Body of pancreas (tissue), 4 donors: Measurements from ENCODE around the gene PRR29.

ENCODE experiments used
- POLR2A ChIP-seq, 3 donors: fragments of 450-650 bp; IDR thresholded peaks; one replicate each; pipeline ENCODE4 v1.6.1; 2016; ENCODE audit warnings: antibody characterized with exemption in 3 of 3, mild to moderate bottlenecking in 2 of 3
- TF ChIP-seq, protein P1 (sequence below), 7 experiments: fragments of 450-650 bp in 4 of 7; fragments of 200-600 bp in 3 of 7; sonication (generic) in 3 of 7; IDR thresholded peaks; one replicate each; pipeline ENCODE4 v1.5.1; 2016 to 2019; ENCODE audit warnings: antibody characterized with exemption in 7 of 7

DNA sequence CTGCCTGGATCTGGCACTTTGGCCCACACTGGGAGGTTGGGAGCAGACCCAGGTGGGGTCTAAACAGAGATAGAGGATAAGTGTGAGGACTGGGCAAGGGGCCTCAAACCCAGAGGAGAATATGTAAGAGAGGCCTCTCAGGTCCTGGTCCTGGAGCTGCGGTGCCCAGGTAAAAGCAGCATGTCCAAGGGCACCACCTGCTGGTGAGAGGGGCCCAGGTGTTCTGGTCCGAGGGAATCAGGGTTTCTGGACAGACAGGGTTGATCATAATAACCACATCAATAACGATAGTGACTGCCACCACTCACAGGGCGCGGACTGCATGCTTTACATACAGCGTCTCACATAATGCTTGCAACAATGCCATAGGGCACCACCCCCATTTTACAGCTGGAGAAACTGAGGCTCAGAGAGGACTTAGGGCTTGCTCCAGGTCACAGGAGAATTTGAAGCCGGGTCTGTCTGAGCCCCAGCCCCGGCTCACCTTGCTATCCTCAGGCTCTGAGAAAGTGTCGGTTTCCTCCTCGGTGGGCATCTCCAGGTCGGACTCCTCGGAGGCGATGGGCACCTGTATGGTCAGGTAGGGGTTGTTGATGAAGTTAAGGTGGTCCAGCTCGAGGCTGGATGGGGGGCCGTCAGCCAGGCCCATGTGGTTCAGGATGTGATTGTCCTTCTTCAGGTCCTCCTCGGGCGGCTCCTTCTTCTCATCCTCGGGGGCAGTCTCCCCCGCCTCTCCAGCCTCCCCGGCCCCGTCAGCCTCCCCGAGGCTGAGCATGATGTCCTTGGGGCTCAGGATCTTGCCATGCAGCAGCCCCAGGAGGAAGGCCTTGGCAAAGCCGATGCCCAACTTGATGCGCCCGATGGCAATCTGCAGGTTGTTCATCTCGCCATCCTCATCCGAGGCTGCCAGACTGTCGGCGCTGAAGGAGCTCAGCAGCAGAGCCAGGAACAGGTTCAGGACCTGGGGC is 46.9 kb upstream of the PRR29 start:
- TF ChIP-seq, protein P1, sequence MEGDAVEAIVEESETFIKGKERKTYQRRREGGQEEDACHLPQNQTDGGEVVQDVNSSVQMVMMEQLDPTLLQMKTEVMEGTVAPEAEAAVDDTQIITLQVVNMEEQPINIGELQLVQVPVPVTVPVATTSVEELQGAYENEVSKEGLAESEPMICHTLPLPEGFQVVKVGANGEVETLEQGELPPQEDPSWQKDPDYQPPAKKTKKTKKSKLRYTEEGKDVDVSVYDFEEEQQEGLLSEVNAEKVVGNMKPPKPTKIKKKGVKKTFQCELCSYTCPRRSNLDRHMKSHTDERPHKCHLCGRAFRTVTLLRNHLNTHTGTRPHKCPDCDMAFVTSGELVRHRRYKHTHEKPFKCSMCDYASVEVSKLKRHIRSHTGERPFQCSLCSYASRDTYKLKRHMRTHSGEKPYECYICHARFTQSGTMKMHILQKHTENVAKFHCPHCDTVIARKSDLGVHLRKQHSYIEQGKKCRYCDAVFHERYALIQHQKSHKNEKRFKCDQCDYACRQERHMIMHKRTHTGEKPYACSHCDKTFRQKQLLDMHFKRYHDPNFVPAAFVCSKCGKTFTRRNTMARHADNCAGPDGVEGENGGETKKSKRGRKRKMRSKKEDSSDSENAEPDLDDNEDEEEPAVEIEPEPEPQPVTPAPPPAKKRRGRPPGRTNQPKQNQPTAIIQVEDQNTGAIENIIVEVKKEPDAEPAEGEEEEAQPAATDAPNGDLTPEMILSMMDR (IDR thresholded peaks at IDR 0.05) = peak; percentile 33 to 63 (median 54)
- TF ChIP-seq POLR2A (IDR thresholded peaks at IDR 0.05) = no peak
